IPS-18a (cell line): Measurements from ENCODE around the gene VAX1.
"Not testable (repeated sequence)": the region's sequence is repeated elsewhere in the genome, so short reads cannot be mapped to it uniquely, and the experiment has no call there.

ENCODE experiments used
- H3K27ac ChIP-seq: one replicate; pipeline ENCODE4 v1.5.1; 2013; ENCODE audit warnings: low read length
- H3K27me3 ChIP-seq: one replicate; pipeline ENCODE4 v1.6.1; 2013; ENCODE audit warnings: mild to moderate bottlenecking, low read length; ENCODE audit not compliant: control insufficient read depth, insufficient read depth
- H3K36me3 ChIP-seq: one replicate; pipeline ENCODE4 v1.6.1; 2013; ENCODE audit warnings: low read depth, low read length; ENCODE audit not compliant: control insufficient read depth
- H3K4me1 ChIP-seq: one replicate; pipeline ENCODE4 v1.6.1; 2013; ENCODE audit warnings: low read depth, low read length; ENCODE audit not compliant: control insufficient read depth
- H3K4me3 ChIP-seq: one replicate; pipeline ENCODE4 v1.5.1; 2013; ENCODE audit warnings: low read length
- H3K9ac ChIP-seq: one replicate; pipeline ENCODE4 v1.6.1; 2013; ENCODE audit warnings: mild to moderate bottlenecking, low read length, moderate library complexity
- H3K9me3 ChIP-seq: one replicate; pipeline ENCODE4 v1.6.1; 2013; ENCODE audit warnings: low read depth, low read length; ENCODE audit not compliant: control insufficient read depth

VAX1 gene

GRCh38 chr10:117131376-117132327, 6.4 kb downstream of the VAX1 start:
- H3K27me3 ChIP-seq = peaks cover 99% of the 10 kb centered on the region
- peaks cover 33% of the 10 kb centered on the region for H3K4me1 ChIP-seq
- H3K4me3 ChIP-seq = peak overlapping the region; percentile 42
- no peaks in the 10 kb centered on the region for H3K9me3 ChIP-seq
- H3K36me3 ChIP-seq = no peaks in the 10 kb centered on the region
- H3K27ac ChIP-seq = no peak overlapping the region
- H3K9ac ChIP-seq = no peak overlapping the region

GRCh38 chr10:117130862-117131375, 7.2 kb downstream of the VAX1 start:
- H3K4me3 ChIP-seq = peak overlapping the region; percentile 42
- no peaks in the 10 kb centered on the region for H3K36me3 ChIP-seq
- H3K4me1 ChIP-seq = peaks cover 29% of the 10 kb centered on the region
- no peak overlapping the region for H3K27ac ChIP-seq
- peaks cover 93% of the 10 kb centered on the region for H3K27me3 ChIP-seq
- H3K9ac ChIP-seq = no peak overlapping the region
- no peaks in the 10 kb centered on the region for H3K9me3 ChIP-seq

GRCh38 chr10:117130346-117130745, 7.7 kb downstream of the VAX1 start:
- Histone ChIP-seq H3K27me3 (peaks cover 91% of the 10 kb centered on the region), H3K4me1 (peaks cover 29% of the 10 kb centered on the region), H3K36me3 (no peaks in the 10 kb centered on the region), H3K9me3 (no peaks in the 10 kb centered on the region), H3K27ac (no peak overlapping the region), H3K4me3 (no peak overlapping the region), H3K9ac (no peak overlapping the region)

- H3K36me3 ChIP-seq, H3K27ac ChIP-seq, H3K4me1 ChIP-seq, H3K4me3 ChIP-seq, H3K9me3 ChIP-seq, H3K9ac ChIP-seq: not testable (repeated sequence)
- H3K27me3 ChIP-seq = peaks cover 59% of the 10 kb centered on the region
Measured at GRCh38 chr10:117126645-117127044, 11.4 kb downstream of the VAX1 start.

- Histone ChIP-seq H3K4me1 (peaks cover 4% of the 10 kb centered on the region), H3K4me3 (no peak overlapping the region), H3K27ac (no peak overlapping the region), H3K27me3 (peaks cover 52% of the 10 kb centered on the region), H3K9ac (no peak overlapping the region), H3K36me3 (no peaks in the 10 kb centered on the region), H3K9me3 (no peaks in the 10 kb centered on the region)
Measured at GRCh38 chr10:117126034-117126433, 12.0 kb downstream of the VAX1 start.

GRCh38 chr10:117112220-117112619, 25.9 kb downstream of the VAX1 start:
- H3K27me3 ChIP-seq = no peaks in the 10 kb centered on the region
- H3K36me3 ChIP-seq = no peaks in the 10 kb centered on the region
- no peak overlapping the region for H3K9ac ChIP-seq

GRCh38 chr10:117107238-117107637, 30.8 kb downstream of the VAX1 start:
- no peak overlapping the region for H3K27ac ChIP-seq

More at GRCh38 chr10:117112220-117112619, 25.9 kb downstream of the VAX1 start:
- no peaks in the 10 kb centered on the region for H3K9me3 ChIP-seq
- no peak overlapping the region for H3K27ac ChIP-seq
- no peak overlapping the region for H3K4me3 ChIP-seq
- H3K4me1 ChIP-seq = no peaks in the 10 kb centered on the region

GRCh38 chr10:117096599-117097201, 41.4 kb downstream of the VAX1 start:
- Histone ChIP-seq H3K4me3 (no peak overlapping the region), H3K27me3 (peaks cover 16% of the 10 kb centered on the region), H3K36me3 (no peaks in the 10 kb centered on the region), H3K9me3 (no peaks in the 10 kb centered on the region), H3K27ac (no peak overlapping the region), H3K9ac (no peak overlapping the region), H3K4me1 (peaks cover 28% of the 10 kb centered on the region)

More at GRCh38 chr10:117107238-117107637, 30.8 kb downstream of the VAX1 start:
- Histone ChIP-seq H3K4me1 (peaks cover 2% of the 10 kb centered on the region), H3K4me3 (no peak overlapping the region), H3K27me3 (peaks cover 1% of the 10 kb centered on the region), H3K9me3 (no peaks in the 10 kb centered on the region), H3K36me3 (no peaks in the 10 kb centered on the region), H3K9ac (no peak overlapping the region)

GRCh38 chr10:117094856-117095255, 43.2 kb downstream of the VAX1 start:
- peak overlapping the region; percentile 20 for H3K4me3 ChIP-seq
- H3K9me3 ChIP-seq = no peaks in the 10 kb centered on the region
- no peak overlapping the region for H3K27ac ChIP-seq
- peaks cover 16% of the 10 kb centered on the region for H3K27me3 ChIP-seq
- H3K9ac ChIP-seq = no peak overlapping the region
- H3K36me3 ChIP-seq = no peaks in the 10 kb centered on the region
- H3K4me1 ChIP-seq = peaks cover 28% of the 10 kb centered on the region

- H3K9me3 ChIP-seq = no peaks in the 10 kb centered on the region
- H3K27me3 ChIP-seq = peaks cover 16% of the 10 kb centered on the region
- peaks cover 28% of the 10 kb centered on the region for H3K4me1 ChIP-seq
- no peaks in the 10 kb centered on the region for H3K36me3 ChIP-seq
- no peak overlapping the region for H3K4me3 ChIP-seq
- H3K9ac ChIP-seq = no peak overlapping the region
- H3K27ac ChIP-seq = no peak overlapping the region
Measured at GRCh38 chr10:117092386-117092785, 45.7 kb downstream of the VAX1 start.

GRCh38 chr10:117090834-117091233, 47.2 kb downstream of the VAX1 start:
- Histone ChIP-seq H3K9me3 (no peaks in the 10 kb centered on the region), H3K36me3 (no peaks in the 10 kb centered on the region)

More at GRCh38 chr10:117090834-117091233, 47.2 kb downstream of the VAX1 start:
- no peak overlapping the region for H3K9ac ChIP-seq
- peaks cover 16% of the 10 kb centered on the region for H3K4me1 ChIP-seq
- H3K4me3 ChIP-seq = no peak overlapping the region
- peaks cover 16% of the 10 kb centered on the region for H3K27me3 ChIP-seq
- H3K27ac ChIP-seq = no peak overlapping the region
